HepG2 (cell line): Measurements from ENCODE around the gene TIMM13. TPM values are rescaled to one million over a fixed set of nuclear protein-coding genes. Genes with fewer than 3 reads are reported as not detected.
A peak's percentile ranks its signal among the peaks of the same experiment; 100 is the strongest.

Experiments
- ATF1 ChIP-seq: IDR thresholded peaks from 2 replicates; pipeline ENCODE4 v1.6.1; 2016; ENCODE audit warnings: mild to moderate bottlenecking, control low read depth
- CAMTA2 ChIP-seq: sonication (generic); formaldehyde crosslinking; IDR thresholded peaks from 2 replicates; pipeline ENCODE4 v1.4.0; 2020; ENCODE audit warnings: mild to moderate bottlenecking, missing genetic modification reagents, borderline replicate concordance
- DMTF1 ChIP-seq: sonication (generic); formaldehyde crosslinking; IDR thresholded peaks from 2 replicates; pipeline ENCODE4 v1.4.0; 2020; ENCODE audit warnings: mild to moderate bottlenecking, missing genetic modification reagents
- ETV5 ChIP-seq: IDR thresholded peaks from 2 replicates; pipeline ENCODE4 v1.6.1; 2018; ENCODE audit warnings: missing biosample characterization, missing genetic modification reagents, inconsistent platforms, borderline replicate concordance
- EZH2 ChIP-seq: conservative IDR thresholded peaks from 2 replicates; pipeline ENCODE4 v1.6.1; 2012; ENCODE audit warnings: mild to moderate bottlenecking, low read depth, low read length, moderate library complexity
- GATAD2A ChIP-seq: IDR thresholded peaks from 2 replicates; pipeline ENCODE4 v1.6.1; 2016
- GFI1 ChIP-seq: sonication (generic); formaldehyde crosslinking; IDR thresholded peaks from 2 replicates; pipeline ENCODE4 v1.5.0; 2020; ENCODE audit warnings: missing genetic modification reagents, mild to moderate bottlenecking, borderline replicate concordance
- HNRNPL ChIP-seq: fragments of 200-400 bp; formaldehyde crosslinking; IDR thresholded peaks from 2 replicates; pipeline ENCODE4 v1.6.1; 2017; ENCODE audit warnings: mild to moderate bottlenecking, low read depth, low read length
- IRF1 ChIP-seq: sonication (generic); formaldehyde crosslinking; IDR thresholded peaks from 2 replicates; pipeline ENCODE4 v1.4.0; 2020; ENCODE audit warnings: low read depth, mild to moderate bottlenecking, missing genetic modification reagents
- KDM4B ChIP-seq: sonication (generic); formaldehyde crosslinking; IDR thresholded peaks from 2 replicates; pipeline ENCODE4 v1.4.0; 2020; ENCODE audit warnings: missing genetic modification reagents
- MAZ ChIP-seq, 2 experiments: sonication (generic) in 1 of 2; formaldehyde crosslinking in 1 of 2; IDR thresholded peaks; 2 replicates each; pipeline versions ENCODE4 v1.5.0 to v1.6.1; 2012 to 2020; ENCODE audit warnings: low read depth in 2 of 2, mild to moderate bottlenecking in 2 of 2, borderline replicate concordance in 1 of 2, improper control_type of control experiment in 1 of 2, low read length in 1 of 2, missing genetic modification reagents in 1 of 2, moderate library complexity in 1 of 2
- MXD4 ChIP-seq: IDR thresholded peaks from 2 replicates; pipeline ENCODE4 v1.6.1; 2016; ENCODE audit warnings: mild to moderate bottlenecking, missing biosample characterization, missing genetic modification reagents
- MYC ChIP-seq: sonication (generic); formaldehyde crosslinking; IDR thresholded peaks from 2 replicates; pipeline ENCODE4 v1.9.0; 2021; ENCODE audit warnings: missing genetic modification reagents, borderline replicate concordance
- MYPOP ChIP-seq: sonication (generic); formaldehyde crosslinking; IDR thresholded peaks from 2 replicates; pipeline ENCODE4 v1.8.1; 2023; ENCODE audit warnings: mild to moderate bottlenecking, moderate library complexity, missing genetic modification reagents
- PCBP2 ChIP-seq: fragments of 200-400 bp; formaldehyde crosslinking; optimal IDR thresholded peaks from 2 replicates; pipeline ENCODE3; 2018; ENCODE audit warnings: low read length, low read depth; ENCODE audit not compliant: poor library complexity, severe bottlenecking
- RAD51 ChIP-seq: fragments of 450-650 bp; IDR thresholded peaks from 2 replicates; pipeline ENCODE4 v1.6.1; 2016; ENCODE audit warnings: borderline replicate concordance
- SAP130 ChIP-seq: IDR thresholded peaks from 2 replicates; pipeline ENCODE4 v1.6.1; 2016; ENCODE audit warnings: low read depth
- SNRNP70 ChIP-seq: fragments of 200-400 bp; formaldehyde crosslinking; IDR thresholded peaks from 2 replicates; pipeline ENCODE4 v1.6.1; 2017; ENCODE audit warnings: mild to moderate bottlenecking, low read depth, low read length, moderate library complexity
- TRIM24 ChIP-seq: sonication (generic); formaldehyde crosslinking; IDR thresholded peaks from 2 replicates; pipeline ENCODE4 v1.8.0; 2022; ENCODE audit warnings: mild to moderate bottlenecking, missing genetic modification reagents
- ZFY ChIP-seq: sonication (generic); formaldehyde crosslinking; IDR thresholded peaks from 2 replicates; pipeline ENCODE4 v1.4.0; 2020; ENCODE audit warnings: missing genetic modification reagents
- ZNF251 ChIP-seq: sonication (generic); formaldehyde crosslinking; IDR thresholded peaks from 2 replicates; pipeline ENCODE4 v1.9.0; 2021; ENCODE audit warnings: mild to moderate bottlenecking, missing genetic modification reagents
- ZNF335 ChIP-seq: sonication (generic); formaldehyde crosslinking; IDR thresholded peaks from 2 replicates; pipeline ENCODE4 v1.4.0; 2020; ENCODE audit warnings: missing genetic modification reagents
- ZNF383 ChIP-seq: sonication (generic); formaldehyde crosslinking; IDR thresholded peaks from 2 replicates; pipeline ENCODE4 v1.4.0; 2020; ENCODE audit warnings: missing genetic modification reagents, mild to moderate bottlenecking, borderline replicate concordance
- ZNF496 ChIP-seq: sonication (generic); formaldehyde crosslinking; IDR thresholded peaks from 2 replicates; pipeline ENCODE4 v1.8.1; 2023; ENCODE audit warnings: mild to moderate bottlenecking, moderate library complexity, missing genetic modification reagents; ENCODE audit not compliant: insufficient replicate concordance
- ZNF615 ChIP-seq: sonication (generic); formaldehyde crosslinking; IDR thresholded peaks from 2 replicates; pipeline ENCODE4 v1.5.0; 2020; ENCODE audit warnings: mild to moderate bottlenecking, missing genetic modification reagents, borderline replicate concordance
- ZSCAN29 ChIP-seq: sonication (generic); formaldehyde crosslinking; conservative IDR thresholded peaks from 2 replicates; pipeline ENCODE4 v1.4.0; 2020; ENCODE audit warnings: mild to moderate bottlenecking, missing genetic modification reagents
- ZSCAN30 ChIP-seq: sonication (generic); formaldehyde crosslinking; IDR thresholded peaks from 2 replicates; pipeline ENCODE4 v1.5.0; 2020; ENCODE audit warnings: mild to moderate bottlenecking, missing genetic modification reagents
- polyA plus RNA-seq, 8 experiments: library from polyadenylated mRNA; depleted of rRNA in 3 of 8; stranded (reverse) in 7 of 8; unstranded in 1 of 8; fragments of >200 nt; fragmentation: Illumina TruSeq in 4 of 8; extraction: Trizol in 4 of 8; gene quantifications; 2 replicates each; pipeline versions ENCODE4 v1.2.1 to v1.2.3, GENCODE V29; 2011 to 2016; ENCODE audit warnings: low read depth in 4 of 8, missing spikeins in 1 of 8, mixed read lengths in 1 of 8; ENCODE audit not compliant: insufficient read depth in 1 of 8
- total RNA-seq, 5 experiments: library from RNA; depleted of rRNA; stranded (reverse); fragments of >200 nt; fragmentation: Illumina TruSeq; extraction: Trizol; gene quantifications; 2 replicates each; pipeline ENCODE4 v1.2.3, GENCODE V29; 2016; ENCODE audit warnings: low read depth in 1 of 5

The TIMM13 gene
- total and polyA plus RNA-seq, 2 of the 13 experiments (the other 11 are each of a cell fraction or from before 2014, with no cell fraction given), result 48.4 to 108 TPM

GRCh38 chr19:2416321-2417097, 10.9 kb downstream of the TIMM13 start (continued):
- TF ChIP-seq DMTF1 (CRISPR knock-in tag) (no peak), ZNF251 (CRISPR knock-in tag) (no peak), ZNF335 (CRISPR knock-in tag) (0 out of 2 replicates have a peak, but pooled peaks have one; percentile 30), SAP130 (CRISPR knock-in tag) (peak; percentile 70; the same call in 1 of the 2 replicates), MYPOP (no peak), GFI1 (CRISPR knock-in tag) (peak; percentile 54; the same call in 1 of the 2 replicates), CAMTA2 (CRISPR knock-in tag) (no peak; the same call in 1 of the 2 replicates), ZSCAN30 (CRISPR knock-in tag) (no peak), IRF1 (no peak), ZNF615 (CRISPR knock-in tag) (peak; percentile 71; the same call in 1 of the 2 replicates), ZSCAN29 (CRISPR knock-in tag) (peak; percentile 85), MXD4 (CRISPR knock-in tag) (peak; percentile 71; the same call in 1 of the 2 replicates), PCBP2 (no peak), ETV5 (peak; percentile 97), RAD51 (no peak), TRIM24 (CRISPR knock-in tag) (no peak), MAZ (IDR thresholded peaks at IDR 0.05; ENCODE audit: borderline replicate concordance, low read depth, low read length) (peak; percentile 39; the same call in 1 of the 2 replicates), MAZ (CRISPR knock-in tag; IDR thresholded peaks at IDR 0.05; ENCODE audit: low read depth) (no peak), GATAD2A (peak; percentile 86), EZH2 (no peak), MYC (CRISPR knock-in tag) (peak; percentile 63), ATF1 (CRISPR knock-in tag) (peak; percentile 78), SNRNP70 (no peak), ZFY (CRISPR knock-in tag) (peak; percentile 74), HNRNPL (peak; percentile 99), ZNF383 (CRISPR knock-in tag) (no peak), ZNF496 (CRISPR knock-in tag) (no peak), KDM4B (CRISPR knock-in tag) (no peak)
